Erythroblast (primary cell): ENCODE data around the gene UNK.

Experiments
- GATA1 ChIP-seq: IDR thresholded peaks from 2 replicates; pipeline ENCODE4 v1.6.1; 2011; ENCODE audit warnings: low read depth, mild to moderate bottlenecking, control low read depth, low read length, moderate library complexity
- POLR2A ChIP-seq: IDR thresholded peaks from 2 replicates; pipeline ENCODE4 v1.6.1; 2011; ENCODE audit warnings: mild to moderate bottlenecking, low read length

GRCh38 chr17:75838410-75838809, 53.8 kb downstream of the UNK start:
- TF ChIP-seq POLR2A (no peak), GATA1 (no peak)
